HEK293 (cell line): ENCODE measurements around the gene STEAP3.

ENCODE experiments used
- CTCF ChIA-PET: fragments of 350-600 bp; formaldehyde crosslinking; extraction: SDS; loops from one replicate; lab custom pipeline; 2021; ENCODE audit warnings: antibody characterized with exemption; lab: Yijun Ruan, JAX
- POLR2A ChIA-PET: fragments of 300-600 bp; formaldehyde crosslinking; extraction: SDS; loops from one replicate; lab custom pipeline; 2020; ENCODE audit warnings: antibody characterized with exemption, inconsistent platforms; lab: Yijun Ruan, JAX
- H3K27ac ChIP-seq: fragments of 200-500 bp; sonication (Bioruptor generic); 2 replicates; pipeline ENCODE4 v1.5.1; 2014; ENCODE audit warnings: low read depth, low read length, control low read depth, inconsistent platforms; ENCODE audit errors: extremely low read depth
- H3K36me3 ChIP-seq, 2 experiments: fragments of 200-500 bp in 1 of 2; sonication (Bioruptor generic) in 1 of 2; 1 replicate in 1 of 2; 2 replicates in 1 of 2; pipeline ENCODE4 v1.5.1; 2014 to 2017; ENCODE audit warnings: inconsistent platforms in 2 of 2, low read length in 2 of 2; ENCODE audit not compliant: control insufficient read depth in 2 of 2, insufficient read depth in 1 of 2
- H3K4me1 ChIP-seq: fragments of 200-500 bp; sonication (Bioruptor generic); 2 replicates; pipeline ENCODE4 v1.5.1; 2014; ENCODE audit warnings: mild to moderate bottlenecking, low read length, inconsistent platforms; ENCODE audit not compliant: control insufficient read depth, insufficient read depth
- H3K4me3 ChIP-seq: 2 replicates; pipeline ENCODE4 v1.5.1; 2011; ENCODE audit warnings: low read depth, mild to moderate bottlenecking, control low read depth, low read length, moderate library complexity
- H3K9me3 ChIP-seq: fragments of 200-500 bp; sonication (Bioruptor generic); 2 replicates; pipeline ENCODE4 v1.5.1; 2014; ENCODE audit warnings: low read depth, low read length, inconsistent platforms; ENCODE audit not compliant: control insufficient read depth, insufficient read depth
- PBX3 ChIP-seq: sonication (generic); formaldehyde crosslinking; IDR thresholded peaks from 2 replicates; pipeline ENCODE4 v1.8.1; 2022; ENCODE audit warnings: mild to moderate bottlenecking, moderate library complexity, missing genetic modification reagents
- SALL2 ChIP-seq: fragments of 450-650 bp; formaldehyde crosslinking; IDR thresholded peaks from 2 replicates; pipeline ENCODE4 v1.5.0; 2017; ENCODE audit warnings: missing biosample characterization, mild to moderate bottlenecking, missing genetic modification characterization, borderline replicate concordance
- ZBTB10 ChIP-seq: fragments of 450-650 bp; formaldehyde crosslinking; IDR thresholded peaks from 2 replicates; pipeline ENCODE4 v1.5.1; 2016; ENCODE audit warnings: missing biosample characterization, missing genetic modification characterization
- ZBTB17 ChIP-seq: fragments of 450-650 bp; formaldehyde crosslinking; IDR thresholded peaks from 2 replicates; pipeline ENCODE4 v1.5.1; 2016; ENCODE audit warnings: missing biosample characterization, missing genetic modification characterization
- ZFP41 ChIP-seq: fragments of 450-650 bp; formaldehyde crosslinking; IDR thresholded peaks from 2 replicates; pipeline ENCODE4 v1.5.1; 2016; ENCODE audit warnings: missing biosample characterization, missing genetic modification characterization, borderline replicate concordance
- ZNF266 ChIP-seq: fragments of 450-650 bp; formaldehyde crosslinking; IDR thresholded peaks from 2 replicates; pipeline ENCODE4 v1.5.1; 2016; ENCODE audit warnings: missing biosample characterization, missing genetic modification characterization, low read depth
- ZNF280C ChIP-seq: fragments of 450-650 bp; formaldehyde crosslinking; IDR thresholded peaks from 2 replicates; pipeline ENCODE4 v1.5.1; 2016; ENCODE audit warnings: missing biosample characterization, missing genetic modification characterization
- ZNF37A ChIP-seq: fragments of 450-650 bp; IDR thresholded peaks from 2 replicates; pipeline ENCODE4 v1.5.1; 2018; ENCODE audit warnings: missing biosample characterization, missing genetic modification characterization
- ZNF416 ChIP-seq: fragments of 450-650 bp; formaldehyde crosslinking; IDR thresholded peaks from 2 replicates; pipeline ENCODE4 v1.5.1; 2016; ENCODE audit warnings: missing biosample characterization, missing genetic modification characterization
- ZNF473 ChIP-seq: fragments of 450-650 bp; formaldehyde crosslinking; IDR thresholded peaks from 2 replicates; pipeline ENCODE4 v1.5.1; 2017; ENCODE audit warnings: missing biosample characterization, missing genetic modification characterization
- ZNF530 ChIP-seq: fragments of 450-650 bp; formaldehyde crosslinking; IDR thresholded peaks from 2 replicates; pipeline ENCODE4 v1.5.1; 2016; ENCODE audit warnings: low read depth, missing biosample characterization, missing genetic modification characterization
- ZNF623 ChIP-seq: fragments of 450-650 bp; formaldehyde crosslinking; IDR thresholded peaks from 2 replicates; pipeline ENCODE4 v1.5.1; 2016; ENCODE audit warnings: missing biosample characterization, missing genetic modification characterization
- TF ChIP-seq, protein P1 (sequence below): fragments of 450-650 bp; formaldehyde crosslinking; IDR thresholded peaks from 2 replicates; pipeline ENCODE4 v1.5.1; 2016; ENCODE audit warnings: missing biosample characterization, missing genetic modification characterization
- TF ChIP-seq, protein P2 (sequence below): fragments of 450-650 bp; formaldehyde crosslinking; IDR thresholded peaks from 2 replicates; pipeline ENCODE4 v1.5.1; 2016; ENCODE audit warnings: missing biosample characterization, missing genetic modification characterization

STEAP3 gene

GRCh38 chr2:119197126-119197405 lies 26.6 kb upstream of the STEAP3 start:
- no peak overlapping the region for H3K27ac ChIP-seq
- no peak for TF ChIP-seq ZBTB17 (tag by site-specific recombination)
- TF ChIP-seq ZNF530 = no peak
- no peak for TF ChIP-seq ZNF416 (tag by site-specific recombination)
- no peak for TF ChIP-seq ZNF266 (tag by site-specific recombination)
- no peak for TF ChIP-seq ZNF623 (tag by site-specific recombination)
- TF ChIP-seq SALL2 (tag by site-specific recombination) = no peak
- TF ChIP-seq ZFP41 = no peak
- TF ChIP-seq ZNF280C = no peak
- no peak for TF ChIP-seq ZNF473 (tag by site-specific recombination)
- TF ChIP-seq, protein P1, sequence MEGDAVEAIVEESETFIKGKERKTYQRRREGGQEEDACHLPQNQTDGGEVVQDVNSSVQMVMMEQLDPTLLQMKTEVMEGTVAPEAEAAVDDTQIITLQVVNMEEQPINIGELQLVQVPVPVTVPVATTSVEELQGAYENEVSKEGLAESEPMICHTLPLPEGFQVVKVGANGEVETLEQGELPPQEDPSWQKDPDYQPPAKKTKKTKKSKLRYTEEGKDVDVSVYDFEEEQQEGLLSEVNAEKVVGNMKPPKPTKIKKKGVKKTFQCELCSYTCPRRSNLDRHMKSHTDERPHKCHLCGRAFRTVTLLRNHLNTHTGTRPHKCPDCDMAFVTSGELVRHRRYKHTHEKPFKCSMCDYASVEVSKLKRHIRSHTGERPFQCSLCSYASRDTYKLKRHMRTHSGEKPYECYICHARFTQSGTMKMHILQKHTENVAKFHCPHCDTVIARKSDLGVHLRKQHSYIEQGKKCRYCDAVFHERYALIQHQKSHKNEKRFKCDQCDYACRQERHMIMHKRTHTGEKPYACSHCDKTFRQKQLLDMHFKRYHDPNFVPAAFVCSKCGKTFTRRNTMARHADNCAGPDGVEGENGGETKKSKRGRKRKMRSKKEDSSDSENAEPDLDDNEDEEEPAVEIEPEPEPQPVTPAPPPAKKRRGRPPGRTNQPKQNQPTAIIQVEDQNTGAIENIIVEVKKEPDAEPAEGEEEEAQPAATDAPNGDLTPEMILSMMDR (tag by site-specific recombination) = no peak
- no peak for TF ChIP-seq ZNF37A
- TF ChIP-seq, protein P2, sequence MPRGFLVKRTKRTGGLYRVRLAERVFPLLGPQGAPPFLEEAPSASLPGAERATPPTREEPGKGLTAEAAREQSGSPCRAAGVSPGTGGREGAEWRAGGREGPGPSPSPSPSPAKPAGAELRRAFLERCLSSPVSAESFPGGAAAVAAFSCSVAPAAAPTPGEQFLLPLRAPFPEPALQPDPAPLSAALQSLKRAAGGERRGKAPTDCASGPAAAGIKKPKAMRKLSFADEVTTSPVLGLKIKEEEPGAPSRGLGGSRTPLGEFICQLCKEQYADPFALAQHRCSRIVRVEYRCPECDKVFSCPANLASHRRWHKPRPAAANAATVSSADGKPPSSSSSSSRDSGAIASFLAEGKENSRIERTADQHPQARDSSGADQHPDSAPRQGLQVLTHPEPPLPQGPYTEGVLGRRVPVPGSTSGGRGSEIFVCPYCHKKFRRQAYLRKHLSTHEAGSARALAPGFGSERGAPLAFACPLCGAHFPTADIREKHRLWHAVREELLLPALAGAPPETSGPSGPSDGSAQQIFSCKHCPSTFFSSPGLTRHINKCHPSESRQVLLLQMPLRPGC = no peak
- no peak for TF ChIP-seq PBX3 (CRISPR knock-in tag)
- TF ChIP-seq, all 188 proteins: peak for 0
- ChIA-PET POLR2A (no interaction called here), CTCF (no interaction called here)
- no peaks in the 10 kb centered on the region for H3K4me1 ChIP-seq
- H3K36me3 ChIP-seq = no peaks in the 10 kb centered on the region
- no peak overlapping the region for H3K4me3 ChIP-seq
- H3K9me3 ChIP-seq = no peaks in the 10 kb centered on the region

GRCh38 chr2:119197529-119198239 lies 25.9 kb upstream of the STEAP3 start:
- ChIA-PET CTCF (interaction anchor here (0.7 to 1.1 kb wide), 3 partner anchors 23 to 315 kb away, joined by 3 to 6 read pairs (median 4); no protein-coding TSS in a partner anchor), POLR2A (no interaction called here)
- no peak overlapping the region for H3K4me3 ChIP-seq
- no peaks in the 10 kb centered on the region for H3K36me3 ChIP-seq
- H3K4me1 ChIP-seq = no peaks in the 10 kb centered on the region
- TF ChIP-seq ZBTB10 (tag by site-specific recombination) = no peak
- H3K27ac ChIP-seq = no peak overlapping the region
- no peaks in the 10 kb centered on the region for H3K9me3 ChIP-seq
